HG03558 (cell line): ENCODE data around the gene ANKRD11.

Source experiments
- ATAC-seq: cut with Tn5 transposase; IDR thresholded peaks from one replicate; pipeline ENCODE4 v1.9.1; 2021; ENCODE audit warnings: moderate number of reproducible peaks; ENCODE audit not compliant: unreplicated experiment; ENCODE audit errors: extremely low read depth

ANKRD11 gene

GRCh38 chr16:89507214-89507833, 17.0 kb upstream of the ANKRD11 start:
- ATAC-seq = no peak

DNA sequence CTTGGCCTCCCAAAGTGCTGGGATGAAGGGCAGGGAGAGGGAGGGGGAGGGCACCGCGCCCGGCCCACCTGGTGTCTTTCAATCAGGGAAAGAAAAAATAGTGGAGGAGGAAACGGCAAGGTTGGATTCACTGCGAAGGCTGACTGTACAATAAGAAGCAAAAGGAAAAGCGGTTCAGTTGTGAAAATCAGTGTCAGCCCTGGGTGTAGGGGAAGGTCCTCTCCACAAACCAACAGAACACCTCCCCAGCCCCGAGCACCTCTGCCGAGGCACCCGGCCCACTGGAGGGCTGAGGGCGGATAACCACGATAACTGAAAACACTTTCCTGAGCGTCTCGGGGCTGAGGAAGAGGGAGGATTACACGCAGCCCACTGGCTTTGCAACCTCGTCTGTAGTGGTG, 16.4 kb upstream of the ANKRD11 start:
- ATAC-seq = no peak

- ATAC-seq = no peak
Observed at GRCh38 chr16:89506113-89506504, 15.7 kb upstream of the ANKRD11 start.

GRCh38 chr16:89505204-89506112, 15.1 kb upstream of the ANKRD11 start:
- peak; percentile 28 for ATAC-seq

- ATAC-seq = no peak
Observed at GRCh38 chr16:89504091-89504490, 13.7 kb upstream of the ANKRD11 start.

DNA sequence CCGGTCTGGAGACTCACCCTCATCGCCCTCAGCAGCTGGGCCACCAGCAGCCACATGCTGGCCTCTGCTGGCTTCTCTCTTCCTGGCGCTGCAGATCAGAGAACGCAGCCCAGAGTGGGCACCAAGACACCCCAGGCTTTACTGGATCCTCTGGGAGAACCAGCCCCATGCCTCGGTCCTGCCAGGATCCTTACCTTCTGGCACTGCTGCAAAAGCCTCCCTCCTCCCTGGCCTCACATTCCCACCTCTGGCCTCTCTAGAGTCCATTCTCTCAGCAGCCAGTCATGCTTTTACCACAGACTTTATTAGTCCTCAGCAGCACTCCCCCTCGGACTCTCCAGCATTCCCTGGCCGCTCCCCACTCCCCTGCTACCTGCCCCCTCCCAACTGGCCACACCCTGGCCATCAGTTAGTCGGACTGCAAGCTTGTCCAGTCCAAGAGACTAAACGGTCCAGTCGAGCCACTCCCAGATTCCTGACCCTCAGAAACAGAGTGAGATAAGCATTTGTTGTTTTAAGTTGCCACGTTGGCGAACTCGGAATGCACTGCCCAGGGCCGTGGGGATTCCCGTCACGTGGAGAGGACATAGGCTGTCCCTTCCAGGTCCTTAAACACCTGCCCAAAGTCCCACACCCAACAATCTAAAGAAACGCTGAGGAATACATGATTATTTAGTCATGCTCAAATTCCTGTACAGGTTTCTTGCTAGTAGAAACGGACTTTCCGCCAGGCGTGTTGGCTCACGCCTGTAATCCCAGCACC, 11.9 kb upstream of the ANKRD11 start:
- ATAC-seq = no peak

GRCh38 chr16:89499767-89500166, 9.4 kb upstream of the ANKRD11 start:
- no peak for ATAC-seq

- ATAC-seq = no peak
Observed at GRCh38 chr16:89498839-89499238, 8.5 kb upstream of the ANKRD11 start.

DNA sequence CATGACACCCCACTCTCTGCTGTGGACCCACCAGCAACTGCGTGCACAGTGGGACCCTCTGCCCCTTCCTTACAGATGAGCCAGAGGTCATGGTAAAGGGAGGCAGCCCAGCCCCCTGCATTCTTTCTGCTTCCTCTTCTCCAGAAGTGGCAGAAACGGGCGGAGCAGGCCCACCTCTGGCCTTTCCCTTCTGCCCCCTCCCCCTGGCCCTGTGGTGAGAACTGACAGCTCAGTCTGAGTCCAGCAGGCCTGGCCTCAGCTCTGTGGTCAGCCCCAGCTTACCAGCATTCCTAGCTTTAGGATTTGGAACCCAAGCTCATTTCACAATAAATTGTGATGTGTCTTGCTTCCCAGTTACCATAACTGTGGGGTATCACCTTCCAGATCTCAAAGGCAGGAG, 4.8 kb upstream of the ANKRD11 start:
- ATAC-seq = no peak

DNA sequence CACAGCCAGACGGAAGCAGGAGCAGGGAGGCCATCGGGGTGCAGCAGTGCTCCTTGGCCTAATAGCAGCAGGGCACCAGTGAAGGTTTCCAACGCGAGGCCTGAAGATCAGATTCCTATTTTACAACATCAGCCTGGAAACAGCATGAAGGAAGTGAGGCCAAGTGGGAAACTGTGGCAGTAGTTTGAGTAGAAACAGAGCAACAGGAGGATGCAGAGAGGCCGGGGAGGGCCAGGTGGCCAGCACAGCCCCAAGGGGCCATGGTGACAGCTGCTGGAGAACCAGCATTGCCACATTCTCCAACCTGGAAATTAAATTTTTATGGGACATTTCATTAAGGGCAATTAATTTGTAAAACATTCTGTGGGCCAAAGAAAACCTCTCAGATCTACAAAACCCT, 3.4 kb upstream of the ANKRD11 start:
- no peak for ATAC-seq

- no peak for ATAC-seq
Observed at GRCh38 chr16:89491974-89492687, 1.8 kb upstream of the ANKRD11 start.

DNA sequence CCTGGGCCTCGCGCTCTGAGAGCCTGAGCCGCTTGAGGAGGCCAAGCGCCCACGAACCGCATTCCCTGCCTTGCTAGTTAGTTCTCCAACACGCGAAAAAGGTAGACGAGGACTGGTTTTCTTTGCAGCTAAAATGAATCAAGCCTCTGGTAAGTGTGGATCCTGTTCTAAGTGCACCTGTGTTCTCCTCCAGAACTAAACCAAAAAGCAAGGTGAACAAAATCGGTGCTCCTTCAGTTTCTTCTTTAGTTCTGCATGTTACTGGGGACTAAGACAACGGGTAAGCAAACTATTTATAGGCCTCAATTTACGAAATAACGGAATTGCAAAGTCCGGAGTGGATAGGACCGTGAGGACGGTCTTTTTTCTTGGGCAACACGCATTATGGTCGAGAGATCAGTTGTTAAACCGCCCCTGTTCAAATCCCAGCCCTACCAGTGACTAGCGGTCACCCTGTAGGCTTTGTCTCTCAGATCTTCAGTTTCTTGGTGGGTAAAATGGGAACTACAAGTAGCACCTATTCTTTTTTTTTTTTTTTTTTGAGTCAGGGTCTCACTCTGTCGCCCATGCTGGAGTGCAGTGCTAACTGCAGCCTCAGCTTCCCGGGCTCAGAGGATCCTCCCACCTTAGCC, 993 bp upstream of the ANKRD11 start:
- no peak for ATAC-seq

- no peak for ATAC-seq
Observed at GRCh38 chr16:89489898-89490438, 393 bp downstream of the ANKRD11 start.

DNA sequence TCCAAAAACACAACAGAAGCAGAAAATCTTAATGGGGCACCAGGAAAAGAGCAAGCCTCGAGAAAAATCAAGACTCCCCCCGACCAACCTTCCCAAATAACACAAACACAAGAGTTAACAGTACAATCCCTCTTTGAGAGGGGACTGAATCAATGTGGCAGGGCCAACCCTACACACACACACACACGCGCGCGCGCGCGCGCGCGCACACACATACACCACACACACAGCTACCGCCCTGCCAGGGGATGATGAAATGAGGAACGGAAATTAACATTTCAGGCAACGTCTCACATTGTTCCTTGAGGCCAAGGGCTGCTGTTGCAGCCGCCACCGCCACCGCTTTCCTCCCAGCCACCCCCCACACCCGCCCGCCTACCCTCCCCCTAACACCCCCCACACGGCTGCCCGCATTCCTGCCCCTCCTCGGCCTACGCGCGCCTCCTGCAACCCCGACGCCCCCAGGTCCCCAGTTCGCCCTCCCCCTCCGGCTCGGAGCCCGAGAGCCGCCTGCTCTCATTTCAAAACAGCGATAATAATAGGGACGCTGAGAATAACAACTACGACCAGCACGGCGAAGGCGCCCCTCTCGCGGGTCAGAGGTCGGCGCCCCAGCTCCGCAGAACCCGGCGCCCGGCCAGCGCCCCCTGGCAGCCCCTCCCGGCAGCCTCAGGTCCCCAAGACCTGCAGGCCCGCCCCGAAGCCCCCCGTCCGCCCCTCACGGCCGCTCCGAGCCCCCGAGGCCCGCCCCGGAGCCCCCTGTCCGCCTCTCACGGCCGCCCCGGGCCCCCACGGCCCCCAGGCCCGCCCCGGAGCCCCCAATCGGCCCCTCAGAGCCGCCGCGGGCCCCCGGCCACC, 1.1 kb downstream of the ANKRD11 start:
- ATAC-seq = no peak

DNA sequence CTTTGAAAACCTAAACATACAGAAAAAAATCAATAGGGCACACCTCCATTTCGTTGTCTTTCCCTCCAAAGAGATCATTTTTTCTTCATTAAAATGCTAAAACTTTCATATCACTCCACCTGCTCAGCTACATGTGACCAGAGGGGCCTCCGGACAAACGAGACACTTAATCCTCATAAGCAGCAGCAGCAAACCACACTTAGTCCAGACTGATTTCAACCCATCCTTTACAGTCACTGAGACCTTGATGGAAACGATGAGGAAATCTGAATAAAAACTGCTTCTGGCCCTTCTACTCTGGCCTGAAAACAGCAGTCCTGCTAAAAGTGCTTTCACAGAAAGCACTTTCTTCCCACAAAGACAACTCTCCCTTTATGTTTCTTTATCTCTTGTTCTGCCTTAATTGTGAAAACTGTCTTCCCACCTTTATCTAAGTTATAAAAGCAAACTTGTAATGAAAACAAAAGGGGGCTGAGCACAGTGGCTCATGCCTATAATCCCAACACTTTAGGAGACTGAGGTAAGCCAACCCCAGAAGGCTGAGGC, 4.6 kb downstream of the ANKRD11 start:
- no peak for ATAC-seq

DNA sequence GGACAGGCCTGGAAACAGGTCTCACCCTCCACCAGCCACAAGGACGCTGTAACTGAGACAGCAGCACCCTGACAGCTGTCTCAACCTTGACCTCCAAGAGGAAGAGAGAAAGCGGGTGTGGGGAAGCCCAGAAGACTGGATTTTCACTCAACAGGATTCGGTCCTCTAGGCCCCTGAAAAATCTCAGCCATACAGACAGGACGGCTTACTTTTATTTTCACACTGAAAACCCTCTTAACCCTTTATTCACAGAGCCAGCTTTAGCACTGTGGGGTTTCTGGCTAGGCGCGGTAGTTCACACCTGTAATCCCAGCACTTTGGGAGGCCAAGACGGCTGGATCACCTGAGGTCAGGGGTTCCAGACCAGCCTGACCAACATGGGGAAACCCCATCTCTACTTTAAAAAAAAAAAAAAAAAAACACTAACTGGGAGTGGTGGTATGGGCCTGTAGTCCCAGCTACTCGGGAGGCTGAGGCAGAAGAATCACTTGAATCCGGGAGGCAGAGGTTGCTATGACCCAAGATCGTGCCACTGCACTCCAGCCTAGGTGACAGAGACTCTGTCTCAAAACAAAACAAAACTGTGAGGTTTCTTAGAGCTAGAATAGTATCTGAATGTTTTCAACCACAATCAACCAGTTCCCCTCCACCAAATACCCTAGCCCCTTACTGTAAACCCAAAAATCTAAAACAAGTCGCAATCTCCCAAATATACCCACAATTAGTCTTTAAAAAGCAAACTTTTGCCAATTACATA, 5.3 kb downstream of the ANKRD11 start:
- no peak for ATAC-seq

- no peak for ATAC-seq
Observed at GRCh38 chr16:89484041-89484501, 6.3 kb downstream of the ANKRD11 start.

GRCh38 chr16:89482817-89483205, 7.5 kb downstream of the ANKRD11 start:
- no peak for ATAC-seq
